Mucosa of rectum (tissue), 2 donors: Measurements from ENCODE around the gene CD164L2.
A peak's percentile ranks its signal among the peaks of the same experiment; 100 is the strongest.

Experiments used
- H3K27ac ChIP-seq, 2 donors: one replicate each; pipeline ENCODE4 v1.7.0; 2013; ENCODE audit warnings: inconsistent platforms in 2 of 2, low read depth in 2 of 2, low read length in 2 of 2
- H3K27me3 ChIP-seq, 2 donors: one replicate each; pipeline ENCODE4 v1.7.0; 2013; ENCODE audit warnings: low read length in 2 of 2; ENCODE audit not compliant: control insufficient read depth in 2 of 2, insufficient read depth in 2 of 2
- H3K36me3 ChIP-seq, 2 donors: one replicate each; pipeline ENCODE4 v1.7.0; 2013; ENCODE audit warnings: low read length in 2 of 2; ENCODE audit not compliant: control insufficient read depth in 2 of 2, insufficient read depth in 2 of 2
- H3K4me1 ChIP-seq, 2 donors: one replicate each; pipeline ENCODE4 v1.7.0; 2013; ENCODE audit warnings: low read length in 2 of 2, mild to moderate bottlenecking in 1 of 2; ENCODE audit not compliant: control insufficient read depth in 2 of 2, insufficient read depth in 2 of 2
- H3K4me3 ChIP-seq, 2 donors: one replicate each; pipeline ENCODE4 v1.7.0; 2013; ENCODE audit warnings: low read length in 2 of 2
- H3K9ac ChIP-seq, 2 donors: one replicate each; pipeline ENCODE4 v1.7.0; 2013; ENCODE audit warnings: low read length in 2 of 2, low read depth in 1 of 2, mild to moderate bottlenecking in 1 of 2
- H3K9me3 ChIP-seq, 2 donors: one replicate each; pipeline ENCODE4 v1.7.0; 2013; ENCODE audit warnings: low read length in 2 of 2; ENCODE audit not compliant: control insufficient read depth in 2 of 2
- donor health status: healthy.
- donor health status: Normal muscosa, but diverticular disease.

Gene CD164L2

GRCh38 chr1:27357281-27358037, 25.7 kb downstream of the CD164L2 start:
- H3K36me3 ChIP-seq: peaks cover 12 to 21% of the 10 kb centered on the region in 2 donors
- peak overlapping the region; percentile 47 to 69 for H3K4me3 ChIP-seq

DNA sequence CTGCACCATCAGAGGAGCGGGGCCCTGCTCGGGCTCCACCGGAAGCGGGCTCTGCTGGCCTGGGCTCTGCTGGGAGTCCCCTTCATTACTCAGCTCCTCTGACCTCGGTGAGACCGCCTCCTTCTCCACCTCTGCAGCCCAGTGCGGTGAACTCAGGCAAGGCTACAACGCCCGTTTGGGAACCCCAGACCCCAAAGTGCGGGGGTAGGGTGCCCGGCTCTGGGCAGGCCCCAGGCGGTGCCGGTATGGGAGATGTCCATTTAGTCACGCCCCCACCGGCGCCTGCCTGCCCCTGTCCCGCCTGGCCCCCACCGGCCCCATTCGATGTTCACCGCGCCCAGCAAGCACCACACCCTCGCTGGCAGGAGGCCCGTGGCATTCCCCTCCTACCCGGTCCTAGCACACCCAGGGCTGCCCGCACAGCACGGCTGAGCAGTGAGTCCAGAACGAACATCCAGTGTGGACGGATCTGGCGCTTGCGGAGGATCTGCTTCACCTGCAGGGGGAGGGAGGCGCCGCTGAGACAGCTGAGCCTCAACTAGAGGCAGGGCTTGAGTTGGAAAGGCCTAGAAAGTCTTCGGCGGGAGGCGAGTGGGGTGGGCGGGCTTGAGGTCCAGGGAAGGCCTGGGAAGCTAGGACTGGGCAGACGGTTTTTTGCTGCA, 26.4 kb downstream of the CD164L2 start:
- peak overlapping the region; percentile 66 to 74 for H3K9ac ChIP-seq
- no peaks in the 10 kb centered on the region for H3K27me3 ChIP-seq
- peaks cover 13 to 18% of the 10 kb centered on the region in 2 donors for H3K4me1 ChIP-seq
- peak overlapping the region; percentile 47 to 69 for H3K4me3 ChIP-seq
- no peaks in the 10 kb centered on the region for H3K9me3 ChIP-seq
- H3K27ac ChIP-seq: peak overlapping the region; percentile 68 to 69
- peaks cover 12 to 21% of the 10 kb centered on the region in 2 donors for H3K36me3 ChIP-seq

More at GRCh38 chr1:27357281-27358037, 25.7 kb downstream of the CD164L2 start:
- peak overlapping the region; percentile 66 to 74 for H3K9ac ChIP-seq
- H3K27me3 ChIP-seq: no peaks in the 10 kb centered on the region
- no peaks in the 10 kb centered on the region for H3K9me3 ChIP-seq
- H3K4me1 ChIP-seq: peaks cover 13 to 18% of the 10 kb centered on the region in 2 donors
- H3K27ac ChIP-seq: peak overlapping the region; percentile 68 to 69

DNA sequence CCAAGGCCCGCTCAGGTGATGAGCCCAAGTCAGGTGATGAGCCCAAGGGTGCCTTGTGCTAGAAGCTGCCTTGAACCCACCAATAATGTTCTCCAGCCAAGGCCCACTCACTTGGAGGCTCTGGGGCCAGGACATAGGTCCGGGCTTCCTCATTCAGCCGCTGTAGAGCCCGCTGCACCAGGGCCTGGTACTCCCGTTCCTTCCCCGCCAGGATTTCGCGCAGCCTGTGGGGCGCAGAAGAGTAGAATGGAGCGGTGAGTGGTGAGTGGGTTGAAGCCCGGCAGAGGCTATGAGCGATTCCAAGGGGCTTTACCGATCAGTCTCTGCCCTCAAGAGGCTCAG, 26.9 kb downstream of the CD164L2 start:
- Histone ChIP-seq H3K4me3 (peak overlapping the region in 1 of 2 donors; percentile 13), H3K9me3 (no peaks in the 10 kb centered on the region), H3K9ac (no peak overlapping the region), H3K27ac (no peak overlapping the region), H3K27me3 (no peaks in the 10 kb centered on the region), H3K36me3 (peaks cover 12 to 21% of the 10 kb centered on the region in 2 donors), H3K4me1 (peaks cover 18 to 21% of the 10 kb centered on the region in 2 donors)

DNA sequence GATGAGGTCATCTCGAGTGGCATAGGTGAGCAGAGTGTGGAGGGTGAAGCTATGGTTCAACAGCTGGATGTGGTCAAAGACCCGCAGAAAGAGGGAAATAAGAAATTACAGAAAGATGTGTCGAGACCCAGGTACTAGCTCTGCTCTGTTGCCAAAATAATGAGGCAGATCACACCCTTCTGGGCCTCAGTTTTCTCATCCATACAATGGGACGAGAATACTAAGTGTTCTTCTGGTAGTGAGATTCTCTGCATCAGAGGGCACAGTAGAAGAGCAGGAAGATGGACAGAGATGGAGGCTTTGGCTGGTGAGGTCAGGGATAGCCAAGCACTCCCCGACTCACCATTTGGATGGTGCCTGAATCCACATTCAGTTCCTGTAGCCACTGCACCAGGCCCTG, 27.4 kb downstream of the CD164L2 start:
- Histone ChIP-seq H3K9me3 (no peaks in the 10 kb centered on the region), H3K27me3 (no peaks in the 10 kb centered on the region), H3K36me3 (peaks cover 12 to 21% of the 10 kb centered on the region in 2 donors), H3K9ac (no peak overlapping the region), H3K4me3 (no peak overlapping the region), H3K27ac (no peak overlapping the region), H3K4me1 (peaks cover 24% of the 10 kb centered on the region in 2 donors)

DNA sequence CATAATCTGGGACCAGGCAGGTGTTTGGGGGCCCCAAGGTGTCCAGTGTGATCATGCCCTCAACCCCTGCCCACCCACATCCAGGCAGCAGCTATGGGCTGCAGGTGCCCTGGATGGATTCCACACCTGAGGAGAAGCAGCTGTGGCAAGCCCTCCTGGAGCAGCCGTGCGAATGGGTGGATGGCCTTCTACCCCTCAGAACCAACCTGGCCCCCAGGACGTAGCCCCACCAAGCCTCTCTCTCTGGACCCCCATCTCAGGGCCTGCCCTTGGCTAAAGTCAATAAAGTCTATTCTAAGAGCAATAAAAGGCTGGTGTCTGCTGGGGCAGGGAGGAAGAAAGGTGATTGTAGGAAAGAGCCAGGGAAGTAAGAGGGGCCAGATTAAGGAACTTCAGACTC, 29.5 kb downstream of the CD164L2 start:
- no peak overlapping the region for H3K9ac ChIP-seq
- H3K27me3 ChIP-seq: no peaks in the 10 kb centered on the region
- peaks cover 32 to 33% of the 10 kb centered on the region in 2 donors for H3K4me1 ChIP-seq
- no peaks in the 10 kb centered on the region for H3K9me3 ChIP-seq
- H3K4me3 ChIP-seq: no peak overlapping the region
- H3K27ac ChIP-seq: no peak overlapping the region
- peaks cover 10 to 14% of the 10 kb centered on the region in 2 donors for H3K36me3 ChIP-seq

GRCh38 chr1:27353166-27353565, 30.0 kb downstream of the CD164L2 start:
- no peak overlapping the region for H3K9ac ChIP-seq
- H3K4me3 ChIP-seq: no peak overlapping the region
- H3K4me1 ChIP-seq: peaks cover 32 to 33% of the 10 kb centered on the region in 2 donors
- H3K9me3 ChIP-seq: no peaks in the 10 kb centered on the region
- H3K36me3 ChIP-seq: peaks cover 10 to 12% of the 10 kb centered on the region in 2 donors
- no peak overlapping the region for H3K27ac ChIP-seq
- H3K27me3 ChIP-seq: no peaks in the 10 kb centered on the region

DNA sequence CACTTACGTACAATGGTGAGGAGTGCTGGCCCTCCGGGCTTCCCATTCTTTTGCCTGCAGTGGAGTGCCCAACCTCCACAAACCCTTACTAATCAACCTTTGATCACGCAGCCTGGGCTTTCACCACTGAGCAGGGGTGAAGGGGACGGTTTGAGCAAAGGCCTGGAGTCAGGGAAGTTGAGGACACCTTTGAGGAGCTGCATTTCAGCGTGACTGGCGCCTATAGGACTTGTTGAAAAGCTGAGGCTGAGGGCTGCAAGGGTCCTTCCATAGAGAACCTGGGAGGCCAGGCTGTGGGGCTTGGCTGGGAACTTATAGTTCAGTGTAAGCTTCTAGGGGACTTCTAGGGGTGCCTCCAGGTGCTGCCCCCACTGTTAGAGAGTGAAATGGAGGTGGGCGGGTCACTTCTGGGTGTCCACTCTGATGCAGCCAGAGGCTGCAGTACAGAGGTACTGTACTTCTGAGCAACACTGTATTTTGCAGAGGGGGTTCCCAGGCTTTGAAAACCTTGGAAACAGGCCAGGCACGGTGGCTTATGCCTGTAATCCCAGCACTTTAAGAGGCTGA, 31.5 kb downstream of the CD164L2 start:
- no peak overlapping the region for H3K9ac ChIP-seq
- peaks cover 10% of the 10 kb centered on the region in 2 donors for H3K36me3 ChIP-seq
- no peak overlapping the region for H3K27ac ChIP-seq
- H3K4me1 ChIP-seq: peaks cover 21 to 24% of the 10 kb centered on the region in 2 donors
- H3K9me3 ChIP-seq: no peaks in the 10 kb centered on the region
- H3K4me3 ChIP-seq: peak overlapping the region in 1 of 2 donors; percentile 12
- no peaks in the 10 kb centered on the region for H3K27me3 ChIP-seq

- Histone ChIP-seq H3K27ac (no peak overlapping the region), H3K9me3 (no peaks in the 10 kb centered on the region), H3K36me3 (peaks cover 9 to 10% of the 10 kb centered on the region in 2 donors), H3K9ac (no peak overlapping the region), H3K4me3 (peak overlapping the region; percentile 12 to 13), H3K4me1 (peaks cover 17 to 22% of the 10 kb centered on the region in 2 donors), H3K27me3 (no peaks in the 10 kb centered on the region)
Observed at GRCh38 chr1:27350663-27351540, 32.2 kb downstream of the CD164L2 start.

DNA sequence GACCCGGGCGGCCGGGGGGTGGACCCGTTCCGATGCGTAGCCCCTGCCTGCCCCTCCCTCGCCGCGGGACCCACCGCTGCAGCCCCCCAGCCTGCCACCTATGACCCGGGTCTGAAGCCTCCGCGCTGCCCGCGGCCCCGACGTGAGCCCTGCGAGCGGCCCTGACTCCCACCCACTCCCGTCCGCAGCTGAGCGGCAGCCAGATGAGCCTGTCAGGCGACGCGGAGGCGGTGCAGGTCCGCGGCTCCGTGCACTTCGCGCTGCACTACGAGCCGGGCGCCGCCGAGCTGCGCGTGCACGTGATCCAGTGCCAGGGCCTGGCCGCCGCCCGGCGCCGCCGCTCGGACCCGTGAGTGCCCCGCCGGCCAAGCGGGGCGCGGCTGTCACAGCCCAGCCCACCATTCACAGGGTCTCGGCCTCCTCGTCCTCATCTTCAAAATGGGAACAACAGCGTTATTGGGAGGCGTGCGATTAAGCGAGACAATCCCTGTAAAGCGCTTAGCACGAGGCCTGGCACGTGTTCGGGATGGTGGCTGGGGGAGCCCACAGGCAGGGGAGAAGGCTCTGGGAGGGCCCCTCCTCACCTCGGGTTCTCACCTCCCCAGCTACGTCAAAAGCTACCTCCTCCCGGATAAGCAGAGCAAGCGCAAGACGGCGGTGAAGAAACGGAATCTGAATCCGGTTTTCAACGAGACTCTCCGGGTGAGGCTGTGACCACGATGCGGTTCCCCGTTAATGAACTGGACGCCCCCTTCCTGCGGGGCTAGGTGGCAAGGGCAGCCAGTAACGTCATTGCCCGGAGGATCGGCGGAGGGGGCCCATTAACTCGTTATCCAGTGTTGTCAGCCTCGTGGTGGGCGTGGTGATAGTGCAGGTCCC, 33.1 kb downstream of the CD164L2 start:
- Histone ChIP-seq H3K9ac (peak overlapping the region in 1 of 2 donors; percentile 36), H3K36me3 (peaks cover under 1 to 6% of the 10 kb centered on the region in 2 donors), H3K9me3 (no peaks in the 10 kb centered on the region), H3K27me3 (no peaks in the 10 kb centered on the region), H3K4me3 (peak overlapping the region; percentile 50 to 63), H3K4me1 (peaks cover 17 to 22% of the 10 kb centered on the region in 2 donors), H3K27ac (peak overlapping the region in 1 of 2 donors; percentile 32)
